Mesothelial cell of epicardium (in vitro differentiated cells): Measurements from ENCODE around the gene ATP2C1. TPM values are rescaled to one million over a fixed set of nuclear protein-coding genes. Genes with fewer than 3 reads are reported as not detected.
"Not testable (repeated sequence)": the region's sequence is repeated elsewhere in the genome, so short reads cannot be mapped to it uniquely, and the experiment has no call there.

Experiments
- DNase-seq, 2 experiments: peaks; one replicate each; pipeline ENCODE4 v3.0.0; 2021; ENCODE audit warnings: low spot score in 2 of 2; ENCODE audit not compliant: unreplicated experiment in 2 of 2
- H3K27ac Mint-ChIP-seq: 2 replicates; pipeline ENCODE4 v1.8.0; 2021; ENCODE audit warnings: mixed read lengths
- H3K27me3 Mint-ChIP-seq: 2 replicates; pipeline ENCODE4 v1.8.0; 2021; ENCODE audit warnings: low read depth, mixed read lengths
- H3K36me3 Mint-ChIP-seq: 2 replicates; pipeline ENCODE4 v1.8.0; 2021; ENCODE audit warnings: mixed read lengths
- H3K4me1 Mint-ChIP-seq: 2 replicates; pipeline ENCODE4 v1.8.0; 2021; ENCODE audit warnings: mixed read lengths
- H3K4me3 Mint-ChIP-seq: 2 replicates; pipeline ENCODE4 v1.8.0; 2021; ENCODE audit warnings: mild to moderate bottlenecking, moderate library complexity, mixed read lengths
- H3K9me3 Mint-ChIP-seq: 2 replicates; pipeline ENCODE4 v1.8.0; 2021; ENCODE audit warnings: mixed read lengths
- total RNA-seq: library from RNA; stranded (reverse); gene quantifications from 3 replicates; pipeline ENCODE4 v1.2.1, GENCODE V29; 2021
- TF ChIP-seq, protein P1 (sequence below): fragments of 200-600 bp; sonication (generic); IDR thresholded peaks from one replicate; pipeline ENCODE4 v1.5.0; 2021; ENCODE audit warnings: antibody characterized with exemption; ENCODE audit not compliant: unreplicated experiment

Gene ATP2C1
- total RNA-seq, 1 donor from 2014 or later, result 88.8 TPM

DNA sequence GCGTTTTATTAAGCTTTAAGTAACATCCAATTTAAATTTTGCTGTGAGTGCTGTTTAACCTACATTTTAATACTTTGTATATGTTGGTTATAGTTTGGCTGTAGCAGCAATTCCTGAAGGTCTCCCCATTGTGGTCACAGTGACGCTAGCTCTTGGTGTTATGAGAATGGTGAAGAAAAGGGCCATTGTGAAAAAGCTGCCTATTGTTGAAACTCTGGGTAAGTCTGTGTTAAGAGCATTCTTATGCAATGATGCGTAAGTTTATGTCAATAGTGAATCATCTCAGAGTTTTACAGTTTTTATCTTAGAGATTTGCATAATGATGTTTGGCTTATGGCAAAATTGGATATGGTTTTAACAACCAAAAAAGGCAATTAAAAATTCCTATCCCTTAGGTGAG, 70.0 kb downstream of the ATP2C1 start:
- H3K4me3 Mint-ChIP-seq, result no peak overlapping the region
- no peaks in the 10 kb centered on the region for H3K9me3 Mint-ChIP-seq
- no peak for DNase-seq
- peaks cover 35% of the 10 kb centered on the region for H3K36me3 Mint-ChIP-seq
- no peaks in the 10 kb centered on the region for H3K27me3 Mint-ChIP-seq
- TF ChIP-seq, protein P1, sequence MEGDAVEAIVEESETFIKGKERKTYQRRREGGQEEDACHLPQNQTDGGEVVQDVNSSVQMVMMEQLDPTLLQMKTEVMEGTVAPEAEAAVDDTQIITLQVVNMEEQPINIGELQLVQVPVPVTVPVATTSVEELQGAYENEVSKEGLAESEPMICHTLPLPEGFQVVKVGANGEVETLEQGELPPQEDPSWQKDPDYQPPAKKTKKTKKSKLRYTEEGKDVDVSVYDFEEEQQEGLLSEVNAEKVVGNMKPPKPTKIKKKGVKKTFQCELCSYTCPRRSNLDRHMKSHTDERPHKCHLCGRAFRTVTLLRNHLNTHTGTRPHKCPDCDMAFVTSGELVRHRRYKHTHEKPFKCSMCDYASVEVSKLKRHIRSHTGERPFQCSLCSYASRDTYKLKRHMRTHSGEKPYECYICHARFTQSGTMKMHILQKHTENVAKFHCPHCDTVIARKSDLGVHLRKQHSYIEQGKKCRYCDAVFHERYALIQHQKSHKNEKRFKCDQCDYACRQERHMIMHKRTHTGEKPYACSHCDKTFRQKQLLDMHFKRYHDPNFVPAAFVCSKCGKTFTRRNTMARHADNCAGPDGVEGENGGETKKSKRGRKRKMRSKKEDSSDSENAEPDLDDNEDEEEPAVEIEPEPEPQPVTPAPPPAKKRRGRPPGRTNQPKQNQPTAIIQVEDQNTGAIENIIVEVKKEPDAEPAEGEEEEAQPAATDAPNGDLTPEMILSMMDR, result no peak
- peaks cover 13% of the 10 kb centered on the region for H3K4me1 Mint-ChIP-seq
- H3K27ac Mint-ChIP-seq, result no peak overlapping the region

DNA sequence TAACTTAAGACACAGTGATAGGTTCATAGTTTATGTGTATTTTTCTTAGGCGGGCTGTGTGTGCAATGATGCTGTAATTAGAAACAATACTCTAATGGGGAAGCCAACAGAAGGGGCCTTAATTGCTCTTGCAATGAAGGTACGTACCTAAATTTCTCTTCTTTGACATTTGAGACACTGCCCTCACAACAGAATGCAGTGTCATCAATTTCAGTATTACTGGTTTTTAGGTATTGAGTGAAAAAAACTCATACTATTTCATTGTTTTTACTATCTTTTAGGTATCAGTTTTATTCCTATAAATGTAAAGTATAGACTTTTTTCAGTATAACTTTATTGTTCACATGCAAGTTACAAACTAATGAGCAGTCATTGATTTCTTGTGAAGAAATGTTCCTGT, 73.4 kb downstream of the ATP2C1 start:
- Mint-ChIP-seq H3K27me3 (no peaks in the 10 kb centered on the region), H3K36me3 (peaks cover 31% of the 10 kb centered on the region), H3K4me3 (no peak overlapping the region), H3K27ac (no peak overlapping the region), H3K4me1 (peaks cover 6% of the 10 kb centered on the region), H3K9me3 (no peaks in the 10 kb centered on the region)
- no peak for DNase-seq
- TF ChIP-seq, protein P1, result no peak

DNA sequence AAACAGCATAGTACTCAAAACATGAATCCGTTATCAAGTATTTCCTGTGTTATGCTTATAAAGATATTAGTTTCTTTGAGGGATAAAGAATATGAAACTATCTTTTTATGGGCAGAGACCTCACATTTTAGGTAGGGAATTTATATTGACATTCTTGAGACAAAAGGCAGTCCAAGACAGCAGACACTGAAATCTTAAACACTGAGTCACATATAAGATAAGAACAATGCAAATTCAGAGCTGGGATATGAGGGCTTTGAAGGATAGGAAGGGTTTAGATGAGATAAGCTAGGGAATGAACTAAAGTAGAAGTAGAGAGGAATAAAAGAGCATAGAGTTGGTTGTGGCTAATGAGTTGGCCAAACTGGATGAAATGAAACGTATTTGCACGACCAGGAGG, 74.3 kb downstream of the ATP2C1 start:
- H3K36me3 Mint-ChIP-seq, result peaks cover 34% of the 10 kb centered on the region
- H3K27ac Mint-ChIP-seq, result peak overlapping the region; percentile 70
- peaks cover 6% of the 10 kb centered on the region for H3K4me1 Mint-ChIP-seq
- no peak for DNase-seq
- H3K27me3 Mint-ChIP-seq, result no peaks in the 10 kb centered on the region
- H3K4me3 Mint-ChIP-seq, result no peak overlapping the region
- no peaks in the 10 kb centered on the region for H3K9me3 Mint-ChIP-seq
- TF ChIP-seq, protein P1, result no peak

DNA sequence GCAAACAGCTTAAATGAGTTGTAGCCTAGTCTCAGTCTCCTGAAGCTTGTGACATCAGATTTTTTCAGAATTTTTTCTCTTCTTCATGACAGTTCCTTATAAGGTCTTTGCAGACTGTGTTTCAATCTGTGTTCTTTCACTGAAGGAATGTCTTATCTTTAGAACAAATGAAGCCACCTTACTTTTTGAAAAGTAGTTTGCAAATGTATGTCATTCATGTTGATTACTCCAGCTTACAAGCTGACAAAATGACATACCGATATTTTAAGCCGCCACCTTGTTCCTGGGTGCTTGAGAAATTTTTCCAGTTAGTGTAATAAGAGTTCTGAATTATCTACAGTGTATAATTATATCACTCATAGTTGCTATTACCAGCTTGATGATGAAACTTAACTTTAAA, 75.7 kb downstream of the ATP2C1 start:
- H3K4me3 Mint-ChIP-seq, result no peak overlapping the region
- H3K27ac Mint-ChIP-seq, result no peak overlapping the region
- H3K27me3 Mint-ChIP-seq, result no peaks in the 10 kb centered on the region
- peaks cover 31% of the 10 kb centered on the region for H3K36me3 Mint-ChIP-seq
- DNase-seq, result no peak
- no peaks in the 10 kb centered on the region for H3K9me3 Mint-ChIP-seq
- peaks cover 6% of the 10 kb centered on the region for H3K4me1 Mint-ChIP-seq
- TF ChIP-seq, protein P1, result no peak

DNA sequence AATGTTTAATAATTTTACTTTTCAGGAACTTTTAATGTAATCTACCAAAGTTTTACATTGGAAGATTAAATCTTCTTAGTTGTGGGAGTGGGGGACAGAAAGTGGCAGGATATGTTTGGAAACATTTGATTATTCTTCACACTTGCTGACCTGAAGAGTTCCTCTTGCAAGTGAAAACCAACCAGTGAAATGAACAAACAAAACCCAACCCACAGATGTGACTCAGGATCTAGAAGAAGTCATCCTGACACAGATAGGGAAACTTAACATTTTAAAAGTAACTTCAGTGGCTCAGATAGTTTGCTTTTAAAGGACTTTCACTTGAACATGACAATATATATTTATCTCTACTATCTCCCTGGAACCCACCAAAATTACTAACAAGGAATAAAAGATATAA, 77.3 kb downstream of the ATP2C1 start:
- DNase-seq, result no peak
- Mint-ChIP-seq H3K9me3 (no peaks in the 10 kb centered on the region), H3K27ac (no peak overlapping the region), H3K4me1 (peaks cover 6% of the 10 kb centered on the region), H3K36me3 (peaks cover 24% of the 10 kb centered on the region), H3K27me3 (no peaks in the 10 kb centered on the region), H3K4me3 (no peak overlapping the region)
- TF ChIP-seq, protein P1, result no peak

DNA sequence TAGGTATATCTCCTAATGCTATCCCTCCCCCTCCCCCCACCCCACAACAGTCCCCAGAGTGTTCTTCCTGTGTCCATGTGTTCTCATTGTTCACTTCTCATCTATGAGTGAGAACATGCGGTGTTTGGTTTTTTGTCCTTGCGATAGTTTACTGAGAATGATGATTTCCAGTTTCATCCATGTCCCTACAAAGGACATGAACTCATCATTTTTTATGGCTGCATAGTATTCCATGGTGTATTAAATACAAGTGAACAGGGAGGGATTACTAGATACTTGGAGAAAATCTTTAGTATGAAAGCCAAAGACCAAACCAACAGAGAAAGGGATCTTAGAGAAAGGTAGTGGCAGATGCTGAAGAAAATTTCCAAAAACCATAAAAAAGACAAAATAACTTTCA, 78.7 kb downstream of the ATP2C1 start:
- DNase-seq, H3K9me3 Mint-ChIP-seq, H3K27ac Mint-ChIP-seq, H3K27me3 Mint-ChIP-seq, H3K4me3 Mint-ChIP-seq, H3K4me1 Mint-ChIP-seq: not testable (repeated sequence)
- peaks cover 22% of the 10 kb centered on the region for H3K36me3 Mint-ChIP-seq
